Activated T-cell treated with anti-CD3 and anti-CD28 coated beads for 1 hour (primary cell): ENCODE measurements around the gene MRPL55.

Source experiments
- DNase-seq: peaks from one replicate; pipeline ENCODE4 v3.0.0-alpha.2; 2020; ENCODE audit warnings: low read depth

MRPL55 gene

DNA sequence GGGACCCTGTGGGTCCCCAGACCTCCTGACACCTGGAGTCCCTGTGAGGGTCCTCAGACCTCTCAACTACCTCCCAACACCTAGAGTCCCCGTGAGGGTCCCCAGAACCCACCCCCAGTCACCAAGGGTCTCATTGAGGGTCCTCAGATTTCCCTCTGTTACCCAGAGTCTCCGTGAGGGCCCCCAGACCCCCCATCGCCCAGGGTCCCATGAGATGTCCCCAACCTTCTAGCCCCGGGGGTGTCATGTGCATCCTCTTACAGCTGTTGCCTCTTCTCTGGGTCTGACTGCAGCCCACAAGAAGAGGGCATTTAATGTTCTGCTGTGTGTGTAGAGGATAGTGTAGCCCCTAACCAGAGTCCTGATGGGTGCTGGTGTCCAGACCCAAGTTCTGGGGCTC is 38.7 kb upstream of the MRPL55 start:
- no peak for DNase-seq

DNA sequence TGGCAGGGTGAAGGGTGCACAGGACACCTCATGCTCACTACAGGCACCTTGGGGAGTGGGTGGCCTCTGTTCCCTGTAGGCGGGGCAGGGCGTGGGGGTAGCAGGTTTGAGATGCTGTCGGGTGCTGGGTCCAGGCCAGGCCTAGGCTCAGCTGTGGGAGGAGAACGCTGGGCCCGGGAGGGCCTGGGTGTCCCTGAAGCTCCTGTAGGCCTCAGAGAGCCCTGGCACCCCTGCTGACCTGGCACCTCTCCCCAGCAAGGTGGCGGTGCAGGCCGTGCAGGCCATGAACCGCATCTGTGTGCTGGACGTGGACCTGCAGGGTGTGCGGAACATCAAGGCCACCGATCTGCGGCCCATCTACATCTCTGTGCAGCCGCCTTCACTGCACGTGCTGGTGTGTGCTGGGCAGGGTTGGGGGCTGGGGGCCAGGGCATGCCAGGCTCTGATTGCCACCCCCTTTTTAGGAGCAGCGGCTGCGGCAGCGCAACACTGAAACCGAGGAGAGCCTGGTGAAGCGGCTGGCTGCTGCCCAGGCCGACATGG is 38.1 kb upstream of the MRPL55 start:
- no peak for DNase-seq

DNA sequence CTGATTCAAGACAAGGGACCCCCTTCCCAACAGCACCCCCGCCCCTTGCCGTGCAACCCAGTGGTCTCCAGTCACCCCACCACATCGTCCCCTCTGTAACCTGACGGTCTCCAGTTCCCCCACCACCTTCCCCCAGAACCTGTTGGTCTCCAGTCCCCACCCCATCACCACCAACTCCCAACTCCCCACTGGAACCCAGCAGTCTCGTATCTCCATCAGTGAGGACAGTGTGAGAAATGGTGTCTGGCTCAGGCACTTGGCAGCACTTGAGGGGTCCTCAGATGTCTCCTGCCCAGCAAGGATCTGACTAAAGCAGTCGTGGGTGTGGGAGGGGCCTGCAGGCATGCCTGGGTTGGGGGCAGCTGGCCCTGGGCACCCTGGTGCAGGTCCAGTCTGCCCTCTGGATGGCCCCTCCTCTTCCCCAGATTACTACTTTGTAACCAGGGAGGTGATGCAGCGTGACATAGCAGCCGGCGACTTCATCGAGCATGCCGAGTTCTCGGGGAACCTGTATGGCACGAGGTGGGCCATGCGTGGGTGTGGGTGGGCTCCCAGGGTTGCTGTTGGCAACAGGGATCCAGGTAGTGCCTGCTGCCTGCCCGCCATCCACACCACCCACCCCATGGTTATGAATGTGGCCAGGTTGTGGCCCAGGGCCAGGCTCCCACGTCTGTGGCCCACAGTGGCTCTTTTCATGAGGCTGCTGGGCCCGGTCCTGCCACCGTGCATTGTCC is 37.5 kb upstream of the MRPL55 start:
- DNase-seq, result no peak

DNA sequence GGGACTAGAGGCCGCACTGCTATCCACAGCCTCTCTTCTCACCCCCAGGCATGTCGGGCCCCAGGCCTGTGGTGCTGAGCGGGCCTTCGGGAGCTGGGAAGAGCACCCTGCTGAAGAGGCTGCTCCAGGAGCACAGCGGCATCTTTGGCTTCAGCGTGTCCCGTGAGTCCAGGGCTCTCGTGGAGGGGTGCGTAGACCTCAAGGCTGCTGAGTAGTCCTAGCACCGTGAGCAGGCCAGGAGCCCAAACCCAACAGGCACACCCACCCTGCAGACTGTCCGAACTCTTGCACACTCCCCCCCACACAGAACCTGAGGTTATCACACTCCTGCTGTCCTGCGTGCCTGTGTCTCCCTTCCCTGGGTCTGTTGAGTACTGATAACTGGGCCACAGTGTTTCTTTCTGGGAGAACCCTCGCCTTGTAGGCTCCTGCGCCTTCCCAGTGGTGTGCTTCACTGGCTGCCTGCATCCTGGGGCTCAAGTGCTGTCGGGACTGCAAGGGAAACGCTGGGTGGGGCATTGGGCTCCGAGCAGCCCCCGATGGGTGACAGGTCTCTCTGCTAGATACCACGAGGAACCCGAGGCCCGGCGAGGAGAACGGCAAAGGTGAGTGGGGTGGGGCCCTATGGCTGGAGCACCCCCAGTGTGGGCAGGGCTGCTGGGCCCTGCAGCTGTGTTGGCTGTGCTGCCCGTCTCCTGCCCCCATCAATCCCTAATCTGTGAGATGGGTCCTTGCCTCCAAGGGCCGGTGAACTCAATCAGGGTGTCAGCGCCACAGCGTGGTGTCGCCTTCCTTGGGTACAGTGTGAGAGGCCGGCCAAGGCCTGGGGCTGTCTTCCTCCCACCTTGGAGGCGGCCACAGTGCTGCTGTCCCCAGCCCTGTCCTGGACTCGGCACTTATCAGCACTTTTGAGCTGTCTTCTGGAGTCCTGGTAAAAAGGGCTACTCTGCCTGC is 36.6 kb upstream of the MRPL55 start:
- no peak for DNase-seq

DNA sequence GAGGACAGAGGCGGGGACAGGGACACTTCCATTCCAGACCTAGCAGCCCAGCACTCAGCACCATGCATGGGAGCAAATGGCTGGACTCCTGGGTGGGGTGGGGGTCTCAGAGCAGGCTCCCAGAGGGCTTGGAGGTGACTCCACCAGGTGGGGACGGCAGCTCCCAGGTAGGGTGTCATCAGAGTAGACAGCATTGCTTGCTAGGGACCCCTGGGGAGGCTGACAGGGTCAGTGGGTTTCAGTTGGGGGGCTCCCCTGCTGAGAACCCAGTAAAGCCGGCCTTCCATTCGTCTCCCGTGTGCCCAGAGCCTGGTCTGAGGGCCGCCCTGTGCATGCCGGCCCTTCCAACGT is 35.9 kb upstream of the MRPL55 start:
- DNase-seq, result no peak

DNA sequence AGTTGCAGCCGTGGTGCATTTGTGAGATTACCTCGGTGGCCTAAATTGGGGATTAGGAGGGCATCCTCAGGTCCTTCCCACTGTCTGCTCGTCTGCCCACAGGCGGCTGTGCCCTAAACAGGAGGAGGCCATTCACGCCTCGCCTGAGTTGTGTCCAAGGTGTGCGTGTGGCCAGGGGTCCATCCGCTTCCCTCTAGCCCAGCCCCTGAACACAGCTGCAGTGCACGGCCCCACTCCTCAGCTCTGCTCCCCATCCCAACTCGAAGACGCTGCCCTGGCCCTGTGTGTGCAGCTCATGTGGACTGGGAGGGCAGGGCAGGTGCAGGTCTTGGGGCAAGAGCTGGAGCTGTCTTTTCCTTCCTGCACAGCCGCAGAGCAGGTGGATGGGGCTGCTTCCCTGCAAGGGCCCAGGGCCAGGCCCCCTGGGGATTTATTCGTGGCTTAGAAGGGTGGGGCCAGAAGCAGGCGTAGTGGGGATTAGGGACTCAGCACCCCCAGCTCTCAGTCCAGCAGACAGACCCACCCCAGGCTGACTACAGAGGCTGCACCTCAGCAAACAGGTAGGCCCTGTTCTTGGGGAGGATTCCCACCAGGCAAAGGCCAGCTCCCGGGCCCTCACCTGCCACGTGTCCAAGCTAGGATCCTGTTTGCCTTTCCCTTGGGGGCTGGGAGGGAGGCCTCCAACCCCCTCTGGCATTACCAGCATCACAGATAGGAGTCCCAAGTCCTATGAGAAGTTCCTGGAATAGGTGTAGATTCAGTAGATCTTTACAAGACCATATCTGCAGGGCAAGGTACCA is 35.3 kb upstream of the MRPL55 start:
- DNase-seq, result no peak

DNA sequence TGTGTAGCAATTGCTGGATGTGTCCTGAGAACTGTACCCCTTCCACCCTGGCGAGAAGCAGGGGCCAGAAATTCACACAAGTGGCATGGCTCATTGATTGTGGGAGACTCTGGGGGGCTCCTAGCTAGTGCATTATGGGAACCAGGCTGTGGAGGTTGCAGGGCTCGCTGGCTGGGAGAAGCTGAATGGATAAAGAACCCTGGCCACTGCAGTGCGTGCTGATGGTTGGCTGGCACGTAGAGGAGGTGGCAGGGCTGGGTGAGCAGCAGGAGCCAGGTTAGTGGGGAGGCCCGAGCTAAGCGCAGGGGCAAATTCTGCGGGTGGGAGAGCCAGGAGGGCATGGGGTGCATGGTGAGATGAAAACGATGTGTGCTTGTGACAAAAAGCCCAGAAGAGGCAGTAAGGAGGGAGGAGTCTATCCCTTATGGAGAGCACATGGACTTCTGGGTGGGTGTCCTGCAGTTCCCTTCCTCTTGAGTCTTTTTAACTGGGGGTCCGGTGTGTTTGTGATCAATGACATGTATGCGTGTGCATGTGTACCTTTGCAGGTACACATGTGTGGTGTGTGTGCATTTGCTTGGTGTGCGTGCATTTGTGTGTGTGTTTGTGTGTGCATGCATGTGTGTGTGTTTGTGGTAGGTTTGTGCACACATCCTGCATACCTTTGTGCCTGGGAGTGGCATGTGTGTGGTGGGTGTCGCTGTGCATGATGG is 34.5 kb upstream of the MRPL55 start:
- DNase-seq, result no peak

DNA sequence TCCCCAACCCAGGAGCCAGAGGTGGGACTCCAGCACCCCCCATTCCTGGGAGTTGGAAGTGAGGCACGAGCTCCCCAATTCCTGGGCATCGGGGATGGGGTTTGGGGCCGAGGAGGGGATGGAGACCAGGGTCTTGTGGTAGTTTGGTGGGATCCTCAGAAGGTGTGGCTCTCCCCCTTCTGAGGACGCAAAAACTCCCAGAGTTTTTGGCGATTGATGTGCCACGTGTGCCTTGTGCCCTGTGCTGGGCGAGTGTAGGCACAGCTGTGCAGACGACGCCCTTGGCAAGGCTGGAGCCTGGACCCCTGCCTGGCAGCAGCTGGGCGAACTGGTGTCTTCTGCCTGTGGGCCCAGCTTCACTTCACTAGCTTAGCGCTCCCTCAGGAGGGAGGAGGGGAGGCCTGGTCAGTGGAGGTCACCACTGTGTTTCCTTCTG is 33.6 kb upstream of the MRPL55 start:
- DNase-seq, result no peak

DNA sequence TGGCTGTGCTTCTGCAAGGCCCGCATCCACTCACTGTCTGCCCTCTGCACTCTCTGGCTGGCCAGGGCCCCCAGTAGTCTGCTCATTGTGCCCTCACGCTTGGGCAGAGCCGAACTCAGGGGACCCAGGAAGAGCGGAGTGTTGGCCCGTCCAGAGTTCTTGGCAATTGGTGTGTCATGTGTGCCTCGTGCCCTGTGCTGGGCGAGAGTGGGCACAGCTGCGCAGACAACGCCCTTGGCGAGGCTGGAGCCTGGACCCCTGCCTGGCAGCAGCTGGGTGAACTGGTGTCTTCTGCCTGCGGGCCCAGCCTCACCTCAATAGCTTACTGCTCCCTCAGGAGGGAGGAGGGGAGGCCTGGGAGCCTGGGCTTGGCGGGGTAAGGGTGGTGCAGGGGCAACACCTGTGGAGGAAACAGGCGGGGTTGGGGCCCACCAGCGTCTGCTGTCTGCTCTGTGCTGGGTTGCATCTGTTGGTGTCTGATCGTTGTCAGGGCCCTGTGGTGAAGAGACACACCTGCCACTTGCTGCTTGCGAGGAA is 33.1 kb upstream of the MRPL55 start:
- DNase-seq, result no peak

DNA sequence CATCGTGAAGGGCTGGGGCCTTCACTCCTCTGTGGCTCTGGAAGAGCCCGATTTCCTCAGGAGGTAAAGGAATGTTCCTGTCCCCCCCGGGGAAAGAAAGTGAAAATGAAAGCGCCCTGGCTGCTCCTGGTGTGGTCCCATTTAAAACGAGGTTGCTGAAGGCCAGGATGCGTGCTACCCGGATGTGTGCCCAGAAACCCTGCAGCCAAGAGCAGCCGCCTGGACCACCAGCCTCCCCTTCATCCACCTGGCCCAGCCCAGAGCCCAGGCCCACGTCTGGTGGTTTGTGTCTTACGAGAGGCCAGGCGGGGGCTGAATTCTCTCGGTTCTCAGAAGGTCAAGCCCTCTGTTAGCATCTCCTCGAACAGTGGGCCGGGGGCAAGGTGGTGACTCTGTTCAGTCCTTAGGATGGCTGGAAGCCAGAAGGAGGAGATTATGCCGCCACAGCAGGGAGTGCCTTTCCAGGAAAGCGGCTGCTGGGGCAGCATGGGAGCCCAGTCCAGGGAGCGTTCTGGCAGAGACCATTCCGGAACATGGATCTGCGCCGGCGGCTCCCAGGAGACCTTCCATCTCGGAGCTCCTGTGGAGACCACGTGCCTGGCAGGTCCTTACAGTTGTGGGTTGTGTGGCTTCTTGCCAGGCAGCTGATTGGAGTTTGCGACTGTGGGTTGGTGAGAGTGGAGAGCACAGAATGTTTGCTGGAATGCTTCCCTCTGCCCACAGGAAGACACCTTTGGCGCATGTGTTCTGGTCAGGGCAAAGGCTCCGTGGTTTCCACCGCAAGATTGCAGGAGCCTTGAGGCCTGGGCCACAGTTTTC is 32.3 kb upstream of the MRPL55 start:
- no peak for DNase-seq

DNA sequence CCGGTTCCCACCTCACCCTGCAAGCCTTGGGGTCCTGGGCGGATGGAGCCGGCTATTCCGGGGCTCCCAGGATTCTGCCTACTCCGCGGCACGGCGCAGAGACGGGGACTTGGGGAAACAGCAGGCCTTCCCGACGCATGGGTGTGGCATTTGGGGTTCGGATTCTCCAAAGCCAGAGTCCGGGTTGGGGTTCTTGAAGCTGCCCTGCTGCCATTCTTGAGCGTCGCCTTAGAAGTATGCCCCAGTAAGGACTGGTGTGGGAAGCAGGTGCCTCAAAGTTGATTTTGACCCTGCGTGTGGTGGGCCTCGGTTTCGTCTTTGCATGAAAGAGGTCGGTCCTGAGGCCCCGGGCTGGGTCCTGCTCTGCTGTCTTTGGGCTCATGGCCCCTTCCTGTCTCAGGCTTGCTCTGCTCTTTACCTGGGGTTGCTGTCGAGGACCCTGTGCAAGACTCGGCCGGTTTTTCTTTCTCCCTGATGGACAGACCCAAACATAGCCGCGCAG is 31.7 kb upstream of the MRPL55 start:
- DNase-seq, result no peak

DNA sequence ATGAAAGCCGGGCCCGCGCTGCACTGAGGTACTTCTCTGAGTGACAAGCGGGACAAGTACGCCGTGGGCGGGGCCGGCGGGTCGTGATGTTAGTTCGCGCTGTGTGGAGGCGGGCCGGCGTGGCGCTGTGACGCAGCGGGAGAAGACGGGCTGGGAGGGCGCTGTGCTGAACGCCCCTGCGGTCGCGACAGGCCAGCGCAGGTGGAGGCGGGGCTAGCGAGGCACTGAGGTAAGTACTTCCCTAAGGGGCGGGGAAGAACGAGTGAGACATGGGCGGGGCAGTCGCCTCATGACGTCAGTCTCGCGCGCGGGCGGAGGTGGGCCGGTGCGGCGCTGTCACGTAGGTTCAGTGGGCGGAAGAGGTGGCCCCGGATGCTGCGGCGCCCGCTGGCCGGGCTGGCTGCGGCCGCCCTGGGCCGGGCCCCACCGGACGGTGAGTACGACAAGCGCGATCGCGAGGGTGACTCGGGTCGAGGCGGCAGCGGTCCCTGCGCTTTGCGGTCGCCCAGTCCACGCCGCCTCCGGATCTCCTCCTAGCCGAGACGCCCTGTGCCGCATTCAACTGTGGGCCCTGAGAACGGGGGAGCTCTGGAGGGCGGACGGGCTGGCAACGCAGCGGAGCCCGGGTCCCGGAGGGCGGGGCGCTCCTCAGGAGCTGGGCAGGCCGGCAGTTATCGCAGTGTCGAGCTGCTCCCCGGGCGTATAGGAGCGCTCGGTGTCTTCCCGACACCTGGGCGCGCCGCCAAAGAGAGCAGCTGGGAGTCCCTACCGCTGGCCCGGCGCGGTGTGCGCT is 31.0 kb upstream of the MRPL55 start, which contains the start of gene GUK1:
TSS of gene GUK1 (plus strand) at position 349 of the 793 bp plus-strand sequence. CDS start at position 373, 24 bp downstream.
- peak; percentile 99 for DNase-seq

DNA sequence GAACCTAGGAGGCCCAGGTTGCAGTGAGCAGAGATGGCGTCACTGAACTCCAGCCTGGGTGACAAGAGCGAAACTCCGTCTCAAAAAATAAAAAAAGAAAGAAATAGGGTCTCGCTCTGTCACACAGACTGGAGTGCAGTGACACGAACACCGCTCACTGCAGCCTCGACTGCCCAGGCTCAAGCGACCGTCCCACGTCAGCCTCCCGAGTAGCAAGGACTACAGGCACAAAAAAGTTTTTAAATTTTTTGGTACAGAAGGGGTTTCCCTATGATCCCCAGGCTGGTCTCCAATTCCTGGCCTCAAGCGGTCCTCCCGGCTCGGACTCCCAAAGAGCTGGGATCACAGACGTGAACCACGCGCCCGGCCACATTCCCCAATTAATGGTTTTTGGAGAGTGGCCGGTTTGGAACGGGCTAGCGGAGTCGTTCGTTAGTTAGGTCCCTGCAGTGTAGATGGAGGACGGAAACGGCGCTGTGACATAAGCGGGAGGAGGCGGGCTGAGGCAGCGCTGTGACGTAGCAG is 30.4 kb upstream of the MRPL55 start:
- DNase-seq, result no peak

DNA sequence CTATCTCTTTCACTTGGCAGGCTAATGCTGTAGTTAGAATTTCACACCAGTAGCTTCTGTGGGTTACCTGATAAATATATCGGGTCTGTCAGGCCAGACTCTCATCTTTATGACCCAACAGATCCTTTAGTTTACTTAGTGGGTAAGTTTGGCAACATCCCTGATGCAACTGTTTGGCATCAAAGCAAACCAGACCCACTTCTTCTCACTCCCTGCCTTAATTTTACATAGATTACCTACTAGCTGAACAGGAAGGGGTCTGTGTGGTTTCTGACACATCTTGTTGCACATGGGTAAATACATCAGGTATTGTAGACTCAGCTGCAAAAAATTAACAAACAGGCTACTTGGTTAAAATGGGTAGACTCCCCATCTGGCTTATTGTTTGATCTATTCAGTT is 27.8 kb upstream of the MRPL55 start:
- DNase-seq, result no peak

DNA sequence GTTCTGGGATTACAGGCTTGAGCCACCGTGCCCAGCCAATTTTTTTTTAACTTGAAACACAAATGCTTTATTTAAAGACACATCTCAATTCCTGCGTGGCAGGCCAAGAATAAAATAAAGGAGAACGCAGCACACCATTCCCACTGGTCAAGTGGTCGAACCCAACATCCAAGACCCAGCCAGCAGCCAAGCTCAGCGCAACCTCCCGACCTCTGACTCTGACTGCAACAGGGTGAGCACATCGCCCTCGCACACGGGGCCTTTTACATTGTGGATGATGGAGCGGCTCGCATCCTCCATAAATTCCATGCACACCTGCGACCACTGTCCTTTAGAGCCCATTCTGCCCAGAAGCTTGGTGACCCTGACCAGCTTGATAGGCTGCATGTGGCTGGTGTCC is 25.5 kb upstream of the MRPL55 start:
- DNase-seq, result no peak

DNA sequence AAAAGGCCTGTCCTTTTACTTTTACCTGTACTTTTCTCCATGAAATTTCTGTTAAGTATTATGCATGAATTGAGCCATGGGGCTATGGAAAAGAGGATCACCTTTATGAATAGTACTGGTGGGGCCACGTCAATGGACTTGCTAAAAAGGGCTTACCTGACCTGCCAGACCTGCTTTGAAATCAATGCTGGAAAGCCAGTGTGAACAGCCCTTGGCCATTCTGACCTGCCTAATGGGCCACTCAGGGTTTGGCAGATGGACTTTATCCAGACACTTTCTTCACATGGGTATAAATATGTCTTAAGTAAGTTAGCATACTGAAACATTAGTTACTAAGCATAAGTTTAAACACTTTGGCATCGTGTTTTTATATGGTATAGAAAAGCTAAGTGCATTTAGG is 22.7 kb upstream of the MRPL55 start:
- no peak for DNase-seq

DNA sequence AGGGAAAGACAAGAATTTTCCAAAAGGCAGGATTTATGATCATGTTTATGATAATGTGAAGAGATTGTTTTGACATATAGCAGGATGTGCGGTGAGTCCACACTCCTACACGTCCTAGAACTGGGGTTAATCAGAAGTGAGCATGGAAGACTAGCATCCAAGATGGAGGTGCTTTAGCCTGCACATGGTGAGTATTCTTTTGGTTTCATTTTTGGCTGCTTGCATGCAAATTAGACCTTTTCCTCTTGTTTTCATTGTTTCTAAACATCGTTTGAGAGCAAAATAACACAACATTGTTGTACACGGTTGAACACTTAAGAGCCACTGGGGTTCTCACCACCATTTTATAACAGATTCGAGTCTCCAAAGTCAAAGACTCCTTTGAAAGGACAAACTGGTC is 16.1 kb upstream of the MRPL55 start:
- no peak for DNase-seq

DNA sequence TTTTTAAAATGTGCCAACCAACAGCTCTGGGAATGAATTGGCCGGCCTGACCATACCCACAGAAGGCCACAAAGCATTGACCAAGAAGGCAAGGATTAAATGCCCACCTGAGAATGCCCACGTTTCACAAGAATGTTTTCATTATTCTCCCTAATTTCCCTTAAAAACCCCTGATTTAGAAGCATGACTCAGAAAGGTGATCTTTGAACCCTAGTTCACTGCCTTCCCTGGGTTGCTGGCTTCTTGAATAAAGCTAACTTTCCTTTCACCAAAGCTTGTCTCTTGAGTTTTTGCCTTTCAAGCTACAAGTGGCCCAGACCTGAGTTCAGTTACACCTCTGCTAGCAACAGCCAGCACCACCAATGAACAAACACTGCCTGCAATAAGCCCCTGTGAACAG is 14.4 kb upstream of the MRPL55 start:
- no peak for DNase-seq

DNA sequence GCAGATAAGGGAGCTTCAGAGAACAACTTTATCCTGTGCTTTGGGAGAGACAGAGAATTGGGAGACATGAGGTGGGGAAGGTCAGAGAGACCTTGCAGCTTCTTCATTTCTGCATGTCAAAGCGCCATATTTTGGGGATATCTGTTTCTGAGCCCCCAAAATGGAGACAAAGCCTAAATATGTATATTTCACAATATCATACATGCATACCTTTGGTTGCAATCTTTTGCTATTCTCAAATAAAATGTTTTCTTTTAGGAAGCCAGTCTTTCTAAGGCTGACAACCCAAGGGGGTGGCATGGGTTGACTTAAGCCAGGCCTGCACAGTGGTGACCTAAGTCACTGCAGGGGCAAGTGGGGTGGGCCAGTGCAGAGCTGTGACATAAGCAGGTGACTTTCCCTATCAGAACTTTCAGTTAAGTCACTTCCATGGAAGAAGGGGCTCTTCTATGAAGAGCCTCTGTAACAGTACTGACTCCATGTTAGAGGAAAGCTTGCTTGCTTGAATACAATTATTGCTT is 13.9 kb upstream of the MRPL55 start:
- no peak for DNase-seq
